ENCODE results near the gene MRPL12.

DNA sequence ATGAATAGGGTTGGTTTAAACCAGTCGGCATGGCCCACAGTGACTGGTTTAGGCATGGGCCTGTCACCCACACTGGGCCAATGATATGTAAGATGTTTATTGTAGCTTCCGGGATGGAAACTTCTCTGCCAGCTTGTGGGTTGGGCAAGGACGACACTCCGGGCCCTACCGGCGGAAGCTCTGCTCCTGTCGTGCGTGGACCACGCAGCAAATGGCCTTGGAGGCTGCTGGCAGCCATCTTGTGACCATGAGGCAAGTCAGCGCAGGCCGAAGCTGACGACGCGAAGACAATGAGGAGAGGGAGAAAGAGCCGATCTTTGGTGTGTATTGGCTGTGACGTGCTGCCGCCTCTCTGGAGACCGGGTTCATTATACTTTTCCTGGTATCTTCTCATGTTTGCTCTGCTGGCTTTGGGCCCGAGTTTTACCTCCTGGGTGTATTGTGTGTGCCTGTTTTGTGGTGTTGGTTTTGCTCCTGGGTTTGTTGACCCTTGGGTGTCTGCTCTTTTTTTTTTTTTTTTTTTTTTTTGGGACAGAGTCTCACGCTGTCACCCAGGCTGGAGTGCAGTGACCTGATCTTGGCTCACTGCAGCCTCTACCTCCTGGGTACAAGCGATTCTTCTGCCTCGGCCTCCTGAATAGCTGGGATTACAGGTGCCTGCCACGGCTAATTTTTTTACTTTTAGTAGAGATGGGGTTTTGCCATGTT, 24.3 kb downstream of the MRPL12 start:
- TF ChIP-seq SIN3A (IDR thresholded peaks at IDR 0.05; ENCODE audit: borderline replicate concordance, insufficient read depth, low read length) = no peak
- TF ChIP-seq TAF1 (IDR thresholded peaks at IDR 0.05; ENCODE audit: borderline replicate concordance, insufficient read depth, low read length) = no peak
